HL-60 (cell line): ENCODE data around the gene ABL2.

Experiments used
- POLR2AphosphoS5 ChIP-seq: IDR thresholded peaks from 2 replicates; pipeline ENCODE4 v1.6.1; 2012; ENCODE audit warnings: low read depth
- TF ChIP-seq, protein P1 (sequence below): IDR thresholded peaks from one replicate; pipeline ENCODE4 v1.5.1; 2011; ENCODE audit warnings: low read length, control low read depth, inconsistent platforms; ENCODE audit not compliant: insufficient read depth
- TF ChIP-seq, protein P2 (sequence below): IDR thresholded peaks from 2 replicates; pipeline ENCODE4 v1.6.1; 2012; ENCODE audit warnings: low read depth; ENCODE audit not compliant: insufficient replicate concordance

DNA sequence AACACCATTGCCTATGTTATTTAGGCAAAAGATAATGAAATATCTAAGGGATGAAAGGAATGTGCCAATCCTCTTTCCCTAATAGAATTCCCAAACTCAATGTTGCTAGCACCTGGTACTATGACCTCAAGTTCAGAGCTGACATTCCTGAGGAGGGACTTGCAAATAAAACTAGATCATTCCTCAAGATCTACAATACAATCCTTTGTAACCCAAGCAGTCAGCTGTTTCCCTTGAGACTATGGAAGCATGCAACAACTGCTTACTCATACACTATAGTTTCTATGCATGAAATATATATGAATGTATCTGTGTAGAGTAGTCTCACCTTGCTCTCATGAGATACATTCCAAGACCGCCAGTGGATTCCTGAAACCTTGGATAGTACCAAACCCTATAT lies 65.0 kb downstream of the ABL2 start:
- TF ChIP-seq, protein P1, sequence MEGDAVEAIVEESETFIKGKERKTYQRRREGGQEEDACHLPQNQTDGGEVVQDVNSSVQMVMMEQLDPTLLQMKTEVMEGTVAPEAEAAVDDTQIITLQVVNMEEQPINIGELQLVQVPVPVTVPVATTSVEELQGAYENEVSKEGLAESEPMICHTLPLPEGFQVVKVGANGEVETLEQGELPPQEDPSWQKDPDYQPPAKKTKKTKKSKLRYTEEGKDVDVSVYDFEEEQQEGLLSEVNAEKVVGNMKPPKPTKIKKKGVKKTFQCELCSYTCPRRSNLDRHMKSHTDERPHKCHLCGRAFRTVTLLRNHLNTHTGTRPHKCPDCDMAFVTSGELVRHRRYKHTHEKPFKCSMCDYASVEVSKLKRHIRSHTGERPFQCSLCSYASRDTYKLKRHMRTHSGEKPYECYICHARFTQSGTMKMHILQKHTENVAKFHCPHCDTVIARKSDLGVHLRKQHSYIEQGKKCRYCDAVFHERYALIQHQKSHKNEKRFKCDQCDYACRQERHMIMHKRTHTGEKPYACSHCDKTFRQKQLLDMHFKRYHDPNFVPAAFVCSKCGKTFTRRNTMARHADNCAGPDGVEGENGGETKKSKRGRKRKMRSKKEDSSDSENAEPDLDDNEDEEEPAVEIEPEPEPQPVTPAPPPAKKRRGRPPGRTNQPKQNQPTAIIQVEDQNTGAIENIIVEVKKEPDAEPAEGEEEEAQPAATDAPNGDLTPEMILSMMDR, result no peak
- TF ChIP-seq, protein P2, sequence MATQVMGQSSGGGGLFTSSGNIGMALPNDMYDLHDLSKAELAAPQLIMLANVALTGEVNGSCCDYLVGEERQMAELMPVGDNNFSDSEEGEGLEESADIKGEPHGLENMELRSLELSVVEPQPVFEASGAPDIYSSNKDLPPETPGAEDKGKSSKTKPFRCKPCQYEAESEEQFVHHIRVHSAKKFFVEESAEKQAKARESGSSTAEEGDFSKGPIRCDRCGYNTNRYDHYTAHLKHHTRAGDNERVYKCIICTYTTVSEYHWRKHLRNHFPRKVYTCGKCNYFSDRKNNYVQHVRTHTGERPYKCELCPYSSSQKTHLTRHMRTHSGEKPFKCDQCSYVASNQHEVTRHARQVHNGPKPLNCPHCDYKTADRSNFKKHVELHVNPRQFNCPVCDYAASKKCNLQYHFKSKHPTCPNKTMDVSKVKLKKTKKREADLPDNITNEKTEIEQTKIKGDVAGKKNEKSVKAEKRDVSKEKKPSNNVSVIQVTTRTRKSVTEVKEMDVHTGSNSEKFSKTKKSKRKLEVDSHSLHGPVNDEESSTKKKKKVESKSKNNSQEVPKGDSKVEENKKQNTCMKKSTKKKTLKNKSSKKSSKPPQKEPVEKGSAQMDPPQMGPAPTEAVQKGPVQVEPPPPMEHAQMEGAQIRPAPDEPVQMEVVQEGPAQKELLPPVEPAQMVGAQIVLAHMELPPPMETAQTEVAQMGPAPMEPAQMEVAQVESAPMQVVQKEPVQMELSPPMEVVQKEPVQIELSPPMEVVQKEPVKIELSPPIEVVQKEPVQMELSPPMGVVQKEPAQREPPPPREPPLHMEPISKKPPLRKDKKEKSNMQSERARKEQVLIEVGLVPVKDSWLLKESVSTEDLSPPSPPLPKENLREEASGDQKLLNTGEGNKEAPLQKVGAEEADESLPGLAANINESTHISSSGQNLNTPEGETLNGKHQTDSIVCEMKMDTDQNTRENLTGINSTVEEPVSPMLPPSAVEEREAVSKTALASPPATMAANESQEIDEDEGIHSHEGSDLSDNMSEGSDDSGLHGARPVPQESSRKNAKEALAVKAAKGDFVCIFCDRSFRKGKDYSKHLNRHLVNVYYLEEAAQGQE, result no peak
- no peak for TF ChIP-seq POLR2AphosphoS5
